DMS153 (cell line): Measurements from ENCODE around the gene FNDC3B.
"Not testable (repeated sequence)": the region's sequence is repeated elsewhere in the genome, so short reads cannot be mapped to it uniquely, and the experiment has no call there.

Source experiments
- DNase-seq: peaks from one replicate; lab custom pipeline; 2025; lab: John Stamatoyannopoulos, UW

The FNDC3B gene

GRCh38 chr3:172342097-172342659 is 302.8 kb downstream of the FNDC3B start:
- no peak for DNase-seq

- DNase-seq, result no peak
These were observed 303.7 kb downstream of the FNDC3B start for GRCh38 chr3:172343117-172343516.

GRCh38 chr3:172343979-172344378 is 304.6 kb downstream of the FNDC3B start:
- no peak for DNase-seq

- no peak for DNase-seq
These were observed 306.8 kb downstream of the FNDC3B start for GRCh38 chr3:172346161-172346560.

GRCh38 chr3:172347895-172348679 is 308.7 kb downstream of the FNDC3B start:
- no peak for DNase-seq

GRCh38 chr3:172351895-172352466 is 312.6 kb downstream of the FNDC3B start:
- DNase-seq, result no peak

- DNase-seq, result no peak
These were observed 313.4 kb downstream of the FNDC3B start for GRCh38 chr3:172352786-172353185.

GRCh38 chr3:172354931-172355499 is 315.6 kb downstream of the FNDC3B start:
- DNase-seq, result no peak

- DNase-seq, result no peak
These were observed 316.5 kb downstream of the FNDC3B start for GRCh38 chr3:172355836-172356235.

- DNase-seq, result no peak
These were observed 317.0 kb downstream of the FNDC3B start for GRCh38 chr3:172356427-172356826.

- DNase-seq, result no peak
These were observed 318.7 kb downstream of the FNDC3B start for GRCh38 chr3:172357850-172358754.

GRCh38 chr3:172359231-172359630 is 319.9 kb downstream of the FNDC3B start:
- no peak for DNase-seq

- no peak for DNase-seq
These were observed 320.6 kb downstream of the FNDC3B start for GRCh38 chr3:172359996-172360395.

- DNase-seq, result no peak
These were observed 323.2 kb downstream of the FNDC3B start for GRCh38 chr3:172362583-172362982.

- DNase-seq, result no peak
These were observed 325.1 kb downstream of the FNDC3B start for GRCh38 chr3:172364374-172365027.

GRCh38 chr3:172365028-172365567 is 325.7 kb downstream of the FNDC3B start:
- no peak for DNase-seq

GRCh38 chr3:172367205-172368105 is 328.1 kb downstream of the FNDC3B start:
- DNase-seq, result no peak

- not testable (repeated sequence) for DNase-seq
These were observed 329.2 kb downstream of the FNDC3B start for GRCh38 chr3:172368556-172368955.

- no peak for DNase-seq
These were observed 330.3 kb downstream of the FNDC3B start for GRCh38 chr3:172369590-172370259.

- no peak for DNase-seq
These were observed 331.0 kb downstream of the FNDC3B start for GRCh38 chr3:172370419-172370818.
